NCI-H524 treated with DMSO at 0.1 percent for 48 hours (cell line): ENCODE measurements around the gene FYB2.
"Not testable (repeated sequence)": the region's sequence is repeated elsewhere in the genome, so short reads cannot be mapped to it uniquely, and the experiment has no call there.

Experiments
- DNase-seq: peaks from one replicate; lab custom pipeline; 2025; lab: John Stamatoyannopoulos, UW

Gene FYB2

DNA sequence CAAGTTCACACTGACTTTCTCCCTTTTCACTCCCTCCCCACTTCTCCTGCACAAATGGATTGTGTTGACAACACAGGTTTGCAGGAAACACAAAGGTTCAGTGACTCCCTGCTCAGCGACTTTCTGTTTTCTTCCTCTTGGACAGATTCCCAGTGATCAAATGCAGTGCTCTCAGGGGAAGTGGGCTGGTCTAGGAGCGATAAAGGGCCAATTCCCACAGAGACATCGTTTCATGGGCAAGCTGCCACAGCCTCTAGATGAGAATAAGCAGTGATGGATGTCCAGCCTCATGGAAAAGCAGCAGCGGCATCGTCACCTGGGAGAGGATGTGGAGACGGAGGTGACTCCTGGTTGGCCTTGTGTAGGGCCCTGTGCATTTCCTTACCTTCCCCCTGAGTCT is 30.6 kb downstream of the FYB2 start:
- no peak for DNase-seq

DNA sequence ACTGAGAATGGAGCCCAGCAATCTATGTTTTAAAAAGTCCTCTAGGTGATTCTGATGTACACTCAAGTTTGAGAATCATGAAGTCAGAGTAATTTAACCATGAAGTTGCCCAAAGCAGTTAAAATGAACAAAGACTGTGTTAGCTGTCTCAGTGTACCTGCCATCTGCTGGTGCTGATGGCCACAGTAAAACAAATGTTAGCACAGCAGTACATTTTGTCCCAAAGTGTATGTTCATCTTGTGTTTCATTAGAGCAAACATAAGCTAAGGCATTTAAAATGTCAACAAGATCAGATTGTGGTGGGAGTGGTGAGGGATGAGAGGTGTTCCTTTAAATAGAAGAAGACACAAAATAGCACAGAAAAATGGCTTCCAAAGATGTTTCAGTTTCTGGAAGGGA is 31.1 kb downstream of the FYB2 start:
- DNase-seq, result no peak

GRCh38 chr1:56787330-56787729 is 31.9 kb downstream of the FYB2 start:
- DNase-seq, result no peak

- DNase-seq, result no peak
Observed at GRCh38 chr1:56782773-56783172, 36.4 kb downstream of the FYB2 start.

- DNase-seq, result no peak
Observed at GRCh38 chr1:56780826-56781225, 38.4 kb downstream of the FYB2 start.

DNA sequence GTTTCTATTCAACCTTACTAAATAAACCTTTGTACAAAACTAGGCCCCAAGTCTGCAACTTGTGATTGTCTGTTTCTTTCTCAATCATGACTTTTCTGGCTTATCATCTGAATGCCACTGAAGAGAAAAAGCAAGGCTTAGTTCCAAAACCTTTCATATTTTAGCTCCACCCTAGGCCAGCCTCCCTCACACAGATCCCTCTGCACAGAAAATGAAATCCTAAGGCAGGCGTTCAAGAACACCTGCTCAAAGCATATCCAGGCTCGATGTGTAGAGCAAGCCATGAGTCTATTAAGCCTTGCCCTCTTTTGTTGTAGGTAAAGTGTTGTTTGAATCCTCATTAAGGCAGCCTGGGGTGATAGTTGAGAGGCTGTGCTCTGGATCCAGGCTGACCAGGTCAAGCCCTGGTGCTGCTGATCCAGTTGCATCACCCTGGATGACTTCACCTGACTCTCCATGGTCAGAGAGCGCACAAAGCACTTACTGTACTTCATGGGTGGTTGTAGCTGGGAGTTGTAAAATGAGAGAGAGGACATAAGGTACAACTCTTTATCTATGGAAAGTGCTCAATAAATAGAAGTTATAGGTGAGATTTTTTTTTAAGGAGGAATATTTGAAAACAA is 39.0 kb downstream of the FYB2 start:
- no peak for DNase-seq

GRCh38 chr1:56777972-56778371 is 41.2 kb downstream of the FYB2 start:
- DNase-seq, result no peak

- DNase-seq, result not testable (repeated sequence)
Observed at GRCh38 chr1:56774732-56775131, 44.5 kb downstream of the FYB2 start.

GRCh38 chr1:56774067-56774609 is 45.1 kb downstream of the FYB2 start:
- no peak for DNase-seq

DNA sequence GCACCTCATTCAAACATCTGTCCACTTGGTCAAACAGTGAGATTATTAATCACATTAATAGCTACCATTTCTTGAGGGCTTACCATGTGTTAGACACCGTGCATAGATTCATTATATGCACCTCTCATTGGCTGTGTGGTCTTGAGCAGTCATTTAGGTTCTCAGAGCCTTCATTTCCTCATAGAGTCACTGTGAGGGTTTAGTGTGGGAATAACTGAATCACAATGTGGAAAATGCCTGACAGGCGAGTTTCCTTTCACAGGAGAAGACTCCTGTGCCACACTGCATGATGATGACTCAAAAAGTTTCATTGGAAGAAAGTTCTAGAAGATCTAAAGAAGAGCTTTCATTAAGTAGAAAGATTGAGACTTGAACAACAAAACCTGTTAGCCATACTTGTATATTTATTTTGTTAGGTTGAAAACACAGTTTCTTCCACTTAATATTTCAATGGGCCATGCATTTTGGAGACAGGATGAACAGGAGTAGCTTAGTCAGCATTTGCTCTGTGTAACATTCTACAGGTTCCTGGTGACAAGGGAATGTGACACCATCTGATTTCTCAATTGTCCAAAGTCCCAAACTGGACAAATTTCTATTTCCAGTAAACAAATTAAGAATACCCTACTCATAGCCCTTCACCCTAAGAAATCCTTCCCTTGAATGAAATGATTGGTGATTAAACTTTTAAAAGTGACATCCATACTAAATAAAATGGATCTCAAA is 45.7 kb downstream of the FYB2 start:
- no peak for DNase-seq

DNA sequence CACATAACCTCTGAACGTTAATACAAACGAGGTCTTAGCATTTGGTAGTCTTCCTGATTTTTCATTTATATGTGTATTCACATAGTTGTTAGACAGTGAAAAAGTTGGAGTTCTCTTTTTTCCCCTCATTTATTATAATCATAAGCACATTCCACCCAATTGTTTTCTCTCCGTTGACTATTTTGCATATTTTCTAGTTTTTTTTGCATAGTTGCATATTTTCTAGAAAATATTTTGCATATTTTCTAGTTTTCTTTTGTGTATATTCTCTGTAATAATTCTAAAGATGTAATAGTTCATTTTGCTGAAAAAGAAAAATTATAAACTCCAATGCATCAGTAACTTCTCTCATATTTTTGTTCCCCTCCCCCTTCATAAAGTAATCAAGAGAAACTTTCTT is 47.5 kb downstream of the FYB2 start:
- DNase-seq, result no peak

DNA sequence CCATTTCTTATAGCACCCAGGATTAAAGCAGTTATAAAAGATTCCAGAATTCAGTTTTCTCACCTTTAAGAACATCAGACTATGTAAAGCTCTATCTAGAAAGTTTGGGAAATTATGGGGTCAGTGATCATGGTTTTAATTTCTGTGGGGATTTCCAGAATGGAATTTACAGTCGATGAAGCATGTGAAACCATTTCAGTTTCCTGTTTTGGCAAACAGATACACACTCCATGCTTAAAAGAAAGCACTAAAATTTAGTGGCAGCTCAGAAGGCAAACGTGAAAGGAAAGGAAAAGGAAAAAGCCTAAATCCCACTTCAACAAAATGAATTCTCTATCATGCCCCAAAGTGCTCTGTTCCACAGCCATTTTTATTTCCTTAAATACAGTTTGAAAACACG is 60.4 kb downstream of the FYB2 start:
- no peak for DNase-seq

- no peak for DNase-seq
Observed at GRCh38 chr1:56758135-56758534, 61.1 kb downstream of the FYB2 start.

GRCh38 chr1:56755911-56756310 is 63.3 kb downstream of the FYB2 start:
- DNase-seq, result no peak

DNA sequence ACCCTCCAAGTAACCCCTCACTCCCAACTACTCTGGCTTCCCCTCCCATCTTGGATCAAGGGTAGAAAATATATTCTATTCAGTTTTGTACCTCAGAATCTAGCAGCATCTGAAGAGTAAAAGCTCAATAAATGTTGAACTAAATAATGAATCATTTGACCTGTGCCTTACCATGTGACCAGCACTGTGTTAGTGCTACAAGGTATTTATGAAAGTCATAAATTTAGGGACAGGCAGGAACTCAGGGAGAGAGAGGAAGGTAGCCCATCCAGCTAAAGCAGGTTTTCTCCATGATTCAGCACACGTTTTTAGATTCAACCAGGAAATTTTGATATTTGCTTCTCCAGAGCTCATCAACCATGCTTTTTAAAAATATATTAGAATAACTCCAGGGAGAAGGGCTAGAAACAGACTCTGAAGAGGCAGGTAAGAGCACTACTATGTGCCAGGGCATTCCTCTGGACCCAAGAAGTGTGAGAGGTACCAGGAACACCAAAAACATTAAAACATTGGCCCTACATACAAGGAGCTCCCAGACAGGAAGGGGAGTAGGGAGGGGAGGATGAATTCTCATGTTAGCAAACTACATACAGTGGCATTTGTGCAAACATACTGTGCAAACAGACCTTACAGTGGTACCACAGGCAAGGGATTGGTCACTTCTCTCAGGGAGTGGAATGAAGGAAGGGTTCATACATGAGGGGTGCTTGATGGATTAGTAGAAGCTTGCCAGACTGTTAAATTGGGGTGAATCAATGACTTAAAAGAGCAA is 64.3 kb downstream of the FYB2 start:
- no peak for DNase-seq

GRCh38 chr1:56745231-56745630 is 74.0 kb downstream of the FYB2 start:
- no peak for DNase-seq

DNA sequence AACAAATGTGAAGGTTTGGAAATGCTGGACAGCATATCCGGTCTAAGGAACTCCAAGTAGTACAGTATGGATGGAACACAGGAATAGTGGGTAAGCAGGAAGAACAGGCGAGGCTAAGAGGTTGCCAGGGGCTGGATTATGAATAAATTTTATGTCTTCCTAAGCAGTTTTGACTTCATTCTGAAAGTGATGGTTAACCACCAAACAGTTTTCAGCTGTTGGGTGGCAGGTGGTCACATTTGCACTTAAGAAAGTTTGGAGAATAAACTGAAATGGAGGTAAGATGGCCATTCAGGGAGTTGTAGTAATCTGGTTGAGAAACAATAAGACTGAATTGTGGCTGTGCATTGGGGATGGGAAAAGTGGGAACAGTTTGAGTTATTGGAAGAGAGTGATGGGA is 90.2 kb downstream of the FYB2 start:
- DNase-seq, result no peak

DNA sequence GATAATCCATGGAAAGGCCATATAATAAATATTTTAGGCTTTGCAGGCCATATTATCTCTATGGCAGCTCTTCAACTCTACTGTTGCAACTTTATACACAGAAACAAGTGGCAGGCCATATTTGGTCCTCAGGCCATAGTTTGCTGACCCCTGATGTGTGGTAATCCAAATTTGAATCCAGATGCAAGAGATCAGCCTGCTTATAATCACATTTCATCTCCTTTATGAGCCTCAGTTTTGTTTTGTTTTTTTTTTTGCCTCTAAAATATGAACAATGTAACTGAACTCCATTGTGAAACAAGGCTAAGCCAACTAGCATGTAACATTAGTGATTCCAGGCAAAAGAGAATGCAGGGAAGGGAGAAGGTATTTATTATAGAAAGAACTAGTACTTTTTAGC is 92.5 kb downstream of the FYB2 start:
- DNase-seq, result no peak

- no peak for DNase-seq
Observed at GRCh38 chr1:56719171-56719570, 100.0 kb downstream of the FYB2 start.

GRCh38 chr1:56715156-56715555 is 104.0 kb downstream of the FYB2 start:
- DNase-seq, result no peak

DNA sequence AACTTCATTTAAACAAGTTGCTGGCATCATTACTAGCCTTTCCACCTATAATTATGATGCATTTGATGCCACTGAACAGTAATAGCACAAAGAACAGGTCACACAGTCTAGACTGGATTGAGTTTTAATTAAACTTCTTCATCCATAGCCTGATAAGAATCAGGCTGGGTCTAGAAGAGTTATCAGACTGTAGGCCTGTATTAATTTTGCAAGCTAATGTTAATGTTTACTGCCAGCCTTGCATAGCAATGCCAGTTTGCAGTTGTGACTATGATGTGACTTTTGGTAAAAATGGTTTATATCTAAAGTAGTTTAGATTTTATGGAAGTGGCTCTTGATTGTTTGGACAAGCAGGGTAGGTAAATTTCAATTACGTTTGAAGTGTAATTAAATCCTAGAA is 106.1 kb downstream of the FYB2 start:
- DNase-seq, result no peak

DNA sequence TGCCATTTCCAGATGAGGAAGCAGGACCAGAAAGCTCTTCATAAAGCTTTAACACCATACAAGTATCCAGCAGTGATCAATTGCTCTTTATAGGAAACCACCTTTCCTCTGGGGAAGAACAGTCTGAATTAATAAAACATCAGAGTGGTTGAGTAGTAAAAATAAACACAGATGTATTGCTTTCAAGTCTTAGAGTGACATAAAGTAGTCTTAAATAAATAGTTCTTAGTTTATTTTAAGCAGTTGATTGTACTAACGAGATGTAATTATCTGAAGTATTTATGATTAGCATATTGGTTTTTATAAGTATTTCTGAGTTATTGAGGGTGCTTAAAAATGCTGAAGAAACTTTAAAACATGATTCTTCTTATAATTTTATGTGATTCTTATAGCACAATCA is 107.1 kb downstream of the FYB2 start:
- DNase-seq, result no peak

DNA sequence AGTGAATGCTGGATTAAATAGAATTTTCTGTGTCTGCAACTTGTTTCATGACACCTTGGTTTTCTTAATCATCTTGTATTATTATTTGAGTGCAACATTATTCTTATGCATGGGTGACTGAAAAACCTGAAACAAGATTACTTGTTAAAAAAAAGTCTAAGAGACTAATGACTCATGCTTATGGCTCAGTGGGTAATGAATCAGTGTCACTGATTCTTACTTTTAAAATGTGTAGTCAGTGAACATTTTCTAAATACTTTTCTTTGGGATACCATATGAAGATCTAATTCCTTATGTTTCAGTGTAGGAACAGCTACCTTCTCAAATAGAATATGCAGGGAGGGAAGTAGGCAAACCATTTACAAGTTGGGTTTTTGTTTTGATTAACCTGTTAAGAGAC is 108.6 kb downstream of the FYB2 start:
- DNase-seq, result no peak
